Globus pallidus (tissue), 1 donor: ENCODE measurements around the gene CBR1.
"Not testable (repeated sequence)": the region's sequence is repeated elsewhere in the genome, so short reads cannot be mapped to it uniquely, and the experiment has no call there.

Source experiments
- DNase-seq: peaks from one replicate; pipeline ENCODE4 v3.0.0-alpha.2; 2015; ENCODE audit warnings: low spot score

Gene CBR1

DNA sequence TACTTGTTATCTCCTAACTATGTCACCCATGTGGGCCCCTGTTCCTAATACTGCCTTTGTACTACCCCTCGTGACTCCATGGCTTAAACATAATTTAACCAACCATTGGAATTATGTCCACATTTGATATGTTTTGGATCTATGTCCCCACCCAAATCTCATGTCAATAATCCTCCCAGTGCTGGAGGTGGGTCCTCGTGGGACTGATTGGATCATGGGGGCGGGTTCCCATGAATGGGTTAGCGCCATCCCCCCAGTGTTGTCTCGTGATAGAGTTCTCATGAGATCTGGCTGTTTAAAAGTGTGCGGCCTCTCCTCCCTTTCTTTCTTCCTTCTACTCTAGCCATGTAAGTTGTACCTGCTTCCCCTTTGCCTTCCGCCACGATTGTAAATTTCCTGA is 9.8 kb downstream of the CBR1 start:
- no peak for DNase-seq

DNA sequence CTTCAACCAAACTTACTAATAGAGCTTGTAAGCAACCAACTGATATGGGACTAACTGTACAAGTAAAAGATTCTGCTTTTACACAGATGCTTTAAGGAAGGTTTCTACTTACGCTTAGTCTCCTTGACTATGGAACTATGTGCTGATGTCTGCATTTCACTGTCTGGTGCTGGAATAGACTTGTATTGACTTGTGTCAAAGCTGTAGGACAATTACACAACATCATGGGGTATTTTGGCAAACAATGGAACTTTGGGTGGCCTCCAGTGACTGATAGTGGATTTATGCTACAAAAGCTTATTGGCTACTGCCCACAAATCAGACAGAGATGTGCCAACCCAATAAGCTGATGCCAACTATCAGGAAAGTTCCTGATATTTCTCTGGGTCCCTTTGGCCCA is 10.6 kb downstream of the CBR1 start:
- DNase-seq: peak; percentile 82

- no peak for DNase-seq
These were observed 12.4 kb downstream of the CBR1 start for GRCh38 chr21:36082237-36082664.

DNA sequence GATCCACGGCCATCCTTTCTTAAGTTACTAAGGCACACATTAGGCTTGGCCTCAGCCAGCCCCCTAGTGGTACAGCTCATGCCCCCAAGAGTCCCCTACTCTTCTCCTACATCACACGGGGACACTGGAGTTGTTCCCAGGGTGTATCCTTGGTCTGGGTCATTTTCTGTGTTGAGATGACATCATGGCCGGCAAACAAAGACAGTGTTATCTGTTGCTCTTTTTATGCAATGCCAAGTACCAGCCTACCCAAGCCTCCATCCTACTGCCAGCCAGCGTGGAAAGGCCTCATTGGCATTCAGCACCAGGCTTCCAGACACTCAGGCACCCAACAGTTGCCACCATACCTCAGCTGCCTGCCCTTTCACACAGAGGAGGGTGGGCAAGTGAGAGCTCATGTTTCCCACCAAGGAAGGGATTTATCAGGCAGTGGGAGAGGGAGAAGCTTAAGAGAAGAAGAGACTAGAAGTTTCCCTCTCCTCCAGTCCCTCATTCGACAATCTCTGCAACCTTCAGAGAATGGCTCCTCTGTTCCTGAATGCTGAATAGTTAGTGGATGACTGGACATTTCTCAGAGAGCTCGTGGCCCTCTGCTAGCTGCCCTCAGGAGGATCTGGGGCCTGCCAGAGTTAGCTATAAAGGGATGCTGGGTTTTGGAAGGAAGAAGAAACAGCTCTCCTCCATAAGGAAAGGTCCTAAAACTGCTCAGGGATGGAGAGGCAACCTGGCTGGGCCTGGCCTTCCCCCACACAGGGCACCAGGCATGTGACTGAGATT is 17.7 kb downstream of the CBR1 start:
- peak; percentile 99 for DNase-seq

- no peak for DNase-seq
These were observed 20.1 kb downstream of the CBR1 start for GRCh38 chr21:36089946-36090345.

DNA sequence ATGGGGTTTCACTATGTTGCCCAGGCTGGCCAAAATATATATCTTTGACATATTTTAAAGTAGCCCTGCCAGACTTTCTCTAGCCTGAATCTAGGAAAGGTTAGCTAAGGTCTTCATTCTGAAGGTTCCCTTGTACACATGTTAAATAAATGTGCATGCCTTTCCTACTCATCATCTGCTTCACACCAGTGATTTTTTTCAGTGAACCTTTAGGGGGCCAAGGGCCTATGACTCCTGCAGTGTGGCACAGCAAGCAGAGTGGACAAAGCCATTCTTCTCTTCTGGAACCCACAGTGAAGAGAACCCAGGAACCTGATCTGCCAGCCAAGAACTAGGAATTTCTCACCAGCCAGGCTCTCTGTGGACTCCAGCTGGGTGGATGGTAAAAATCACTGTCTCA is 22.9 kb downstream of the CBR1 start:
- DNase-seq: no peak

GRCh38 chr21:36093512-36093911 is 23.7 kb downstream of the CBR1 start:
- no peak for DNase-seq

DNA sequence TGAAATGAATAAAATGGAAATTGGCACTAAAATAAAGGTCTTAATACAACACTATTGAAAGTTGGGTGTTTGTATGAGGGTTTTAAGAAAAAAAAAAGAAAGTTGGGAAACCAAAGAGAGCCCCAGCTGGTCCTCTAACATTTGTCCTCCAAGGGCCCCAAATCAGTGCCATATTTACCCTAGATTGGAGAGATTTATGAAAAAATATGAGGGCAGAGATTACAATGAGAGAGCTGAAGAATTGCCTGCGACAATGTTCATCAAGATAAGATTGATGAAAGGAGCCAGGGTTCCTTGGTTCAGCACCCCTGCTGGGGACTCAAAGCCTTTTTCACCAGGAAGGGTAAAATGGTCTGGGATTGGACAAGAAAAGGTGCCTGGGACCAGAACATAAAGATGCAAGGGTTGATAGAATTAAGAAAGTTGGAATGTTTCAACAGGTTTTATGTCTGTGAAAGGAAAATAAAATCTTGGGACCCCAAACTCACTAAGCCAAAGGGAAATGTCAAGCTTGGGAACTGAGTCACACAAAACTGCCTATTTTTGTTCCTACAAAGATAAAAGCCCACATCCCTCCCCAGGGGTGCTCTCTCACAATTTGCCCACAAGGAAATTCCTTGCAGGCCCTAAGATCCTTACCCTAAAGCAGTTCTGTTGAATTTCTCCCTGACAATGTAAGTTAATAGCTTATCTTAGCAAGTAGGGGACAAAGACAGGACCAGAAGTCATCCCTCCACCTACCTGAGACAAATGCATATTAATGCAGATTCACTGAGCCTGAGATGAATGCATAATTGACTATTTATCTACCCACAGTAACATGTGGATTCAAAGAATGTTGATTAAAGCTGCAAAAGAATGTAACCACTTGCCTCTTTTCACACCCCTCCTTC is 26.8 kb downstream of the CBR1 start:
- no peak for DNase-seq

DNA sequence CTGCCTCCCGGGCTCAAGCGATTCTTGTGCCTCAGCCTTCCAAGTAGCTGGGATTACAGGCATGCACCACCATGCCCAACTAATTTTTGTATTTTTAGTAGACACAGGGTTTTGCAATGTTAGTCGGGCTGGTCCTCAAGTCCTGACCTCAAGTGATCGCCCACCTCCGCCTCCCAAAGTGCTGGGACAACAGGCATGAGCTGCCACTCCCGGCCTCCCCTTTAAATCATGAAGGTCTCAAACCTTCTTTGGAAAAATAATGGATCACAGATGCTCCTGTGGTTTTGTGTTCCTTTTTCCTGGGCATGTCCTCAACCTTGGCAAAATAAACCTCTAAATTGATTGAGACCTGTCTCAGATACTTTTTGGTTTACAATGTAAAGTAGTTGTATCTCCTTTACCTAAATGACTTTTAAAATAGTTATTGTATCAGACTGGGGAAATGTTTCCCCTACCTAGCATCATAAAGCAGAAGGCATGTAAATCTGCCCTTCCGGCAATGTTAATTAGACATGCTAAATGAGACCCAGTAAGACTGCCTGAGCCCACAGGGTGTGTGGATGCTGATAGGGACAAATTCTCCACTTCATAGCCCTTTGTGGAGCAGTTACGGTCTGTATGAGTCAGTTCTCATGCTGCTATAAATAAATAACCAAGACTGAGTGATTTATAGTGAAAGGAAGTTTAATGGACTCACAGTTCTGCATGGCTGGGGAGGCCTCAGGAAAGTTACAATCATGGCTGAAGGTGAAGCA is 27.8 kb downstream of the CBR1 start:
- no peak for DNase-seq

GRCh38 chr21:36098182-36098532 is 28.3 kb downstream of the CBR1 start:
- DNase-seq: no peak

DNA sequence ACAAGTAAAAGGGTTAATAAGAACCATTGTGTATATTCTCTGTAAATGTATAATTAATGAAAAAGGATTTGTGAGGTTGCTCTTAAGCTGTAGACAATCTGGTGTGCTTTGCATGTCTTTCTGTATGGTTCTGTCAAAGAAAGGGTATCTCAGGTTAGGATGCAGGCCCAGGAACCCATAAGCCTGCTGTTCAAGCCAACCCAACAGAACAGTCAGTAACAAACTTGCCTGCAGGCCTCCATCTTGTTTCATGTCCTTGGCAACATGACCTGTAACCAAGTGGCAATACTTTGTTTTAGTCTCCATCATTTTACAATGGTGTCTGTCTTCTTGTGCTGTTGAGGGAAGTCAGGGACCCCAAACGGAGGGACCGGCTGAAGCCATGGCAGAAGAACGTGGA is 29.2 kb downstream of the CBR1 start:
- DNase-seq: no peak

GRCh38 chr21:36099695-36100211 is 29.9 kb downstream of the CBR1 start:
- DNase-seq: not testable (repeated sequence)

- DNase-seq: no peak
These were observed 31.3 kb downstream of the CBR1 start for GRCh38 chr21:36100971-36101641.

DNA sequence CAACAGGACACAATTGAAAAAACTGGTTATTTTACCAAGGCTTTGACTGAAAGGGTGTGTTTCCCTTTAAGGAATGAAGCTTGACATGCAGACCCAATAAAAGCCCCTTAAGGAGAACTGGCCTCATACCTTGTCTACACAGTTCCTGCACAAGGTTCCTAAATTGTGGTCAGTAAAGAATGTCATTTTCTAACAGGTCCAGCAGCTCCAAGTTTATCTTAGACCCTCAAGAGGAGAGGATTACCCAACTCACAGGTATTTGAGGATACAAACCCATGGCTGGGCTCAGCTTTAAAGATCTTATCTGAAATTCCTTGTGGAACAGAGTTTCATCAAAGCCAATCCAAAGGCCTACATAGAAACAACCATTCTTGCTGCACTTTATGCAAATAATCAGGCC is 33.6 kb downstream of the CBR1 start:
- no peak for DNase-seq

- peak; percentile 83 for DNase-seq
These were observed 34.8 kb downstream of the CBR1 start for GRCh38 chr21:36104317-36105300.

GRCh38 chr21:36105327-36105842 is 35.6 kb downstream of the CBR1 start:
- DNase-seq: no peak

DNA sequence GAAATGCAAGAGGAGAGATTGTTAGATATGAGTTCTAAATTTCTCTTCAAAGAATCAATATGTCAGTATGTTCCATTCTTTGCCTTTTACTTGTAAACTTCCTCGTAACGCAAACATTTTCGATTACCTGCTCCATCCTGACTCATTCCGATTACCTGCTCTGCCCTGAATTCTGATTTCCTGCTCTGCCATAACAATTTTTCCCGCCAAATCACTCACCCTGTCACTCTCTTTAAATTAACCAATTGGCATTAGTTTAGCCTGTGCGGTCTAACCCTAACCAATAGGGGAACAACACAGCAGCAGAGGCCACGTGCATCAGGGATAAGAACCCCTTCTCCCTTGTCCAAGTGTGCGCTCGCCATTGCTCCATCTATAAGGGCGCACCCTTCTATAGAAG is 40.0 kb downstream of the CBR1 start:
- no peak for DNase-seq

DNA sequence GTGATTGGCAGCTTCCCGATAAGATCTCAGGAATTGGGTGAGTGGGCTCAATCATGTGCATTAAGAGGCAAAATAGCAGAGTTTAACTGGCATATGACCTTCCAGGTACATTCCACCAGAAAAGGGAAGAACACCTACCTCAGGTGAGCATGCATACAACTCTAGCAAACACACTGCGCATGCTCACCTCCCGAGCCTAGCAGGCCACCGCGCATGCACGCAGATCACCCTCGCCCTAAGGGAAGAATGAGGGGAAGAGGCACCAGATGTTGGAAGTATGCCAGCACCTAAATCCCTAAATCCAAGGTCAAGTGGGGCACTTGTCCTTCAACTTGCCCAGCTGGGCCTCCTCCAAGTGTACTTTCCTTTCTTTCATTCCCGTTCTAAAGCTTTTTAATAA is 41.4 kb downstream of the CBR1 start:
- no peak for DNase-seq

GRCh38 chr21:36113647-36114428 is 44.0 kb downstream of the CBR1 start:
- no peak for DNase-seq
